RWPE1 (cell line): ENCODE measurements around the gene NET1.

Experiments
- CTCF ChIA-PET: fragments of 350-600 bp; sonication (Branson Sonifier 250); formaldehyde crosslinking; extraction: SDS; loops from one replicate; lab custom pipeline; 2021; lab: Yijun Ruan, JAX
- POLR2A ChIA-PET: fragments of 400-600 bp; formaldehyde crosslinking; extraction: SDS; loops from one replicate; lab custom pipeline; 2020; ENCODE audit warnings: antibody characterized with exemption; ENCODE audit not compliant: low non-redundant PET; lab: Yijun Ruan, JAX
- DNase-seq: peaks from one replicate; pipeline ENCODE4 v3.0.0; 2012; ENCODE audit warnings: low spot score
- H3K27ac ChIP-seq: fragments of 450-650 bp; 2 replicates; pipeline ENCODE4 v1.5.1; 2017
- CTCF ChIP-seq: fragments of 450-650 bp; conservative IDR thresholded peaks from 2 replicates; pipeline ENCODE4 v1.5.1; 2017; ENCODE audit warnings: low read depth, mild to moderate bottlenecking

Gene NET1

GRCh38 chr10:5424751-5425150, 12.4 kb downstream of the NET1 start:
- CTCF ChIA-PET = interaction anchor here (0.7 to 1.7 kb wide), 6 partner anchors 9 to 698 kb away, joined by 3 to 6 read pairs (median 4); no protein-coding TSS in a partner anchor
- POLR2A ChIA-PET = no interaction called here
- TF ChIP-seq CTCF = no peak
- DNase-seq = no peak
- H3K27ac ChIP-seq = no peak overlapping the region

GRCh38 chr10:5428133-5428532, 15.8 kb downstream of the NET1 start:
- no peak overlapping the region for H3K27ac ChIP-seq
- ChIA-PET CTCF (interaction anchor here (0.7 kb wide), 1 partner anchor 590 kb away, joined by 3 read pairs; no protein-coding TSS in a partner anchor), POLR2A (interaction anchor here (0.7 kb wide), 1 partner anchor 18 kb away, joined by 4 read pairs; no protein-coding TSS in a partner anchor)
- TF ChIP-seq CTCF = no peak
- DNase-seq = no peak

GRCh38 chr10:5433182-5433581, 20.8 kb downstream of the NET1 start:
- no peak overlapping the region for H3K27ac ChIP-seq
- CTCF ChIA-PET = interaction anchor here (2.7 kb wide), 1 partner anchor 584 kb away, joined by 15 read pairs; no protein-coding TSS in a partner anchor

GRCh38 chr10:5434017-5434753, 21.8 kb downstream of the NET1 start:
- TF ChIP-seq CTCF = peak; percentile 71
- no peak overlapping the region for H3K27ac ChIP-seq
- CTCF ChIA-PET = interaction anchor here (0.6 to 2.7 kb wide), 5 partner anchors 201 to 620 kb away, joined by 3 to 19 read pairs (median 7); no protein-coding TSS in a partner anchor
- no peak for DNase-seq
- POLR2A ChIA-PET = no interaction called here

More at GRCh38 chr10:5433182-5433581, 20.8 kb downstream of the NET1 start:
- DNase-seq = no peak
- no peak for TF ChIP-seq CTCF
- POLR2A ChIA-PET = interaction anchor here (0.6 kb wide), 1 partner anchor 171 kb away, joined by 3 read pairs; no protein-coding TSS in a partner anchor

GRCh38 chr10:5435328-5435727, 23.0 kb downstream of the NET1 start:
- POLR2A ChIA-PET = no interaction called here
- CTCF ChIA-PET = interaction anchor here (0.6 to 2.7 kb wide), 5 partner anchors 172 to 621 kb away, joined by 3 to 19 read pairs (median 4); partner anchors contain the start of gene AKR1C3
- DNase-seq = no peak
- no peak for TF ChIP-seq CTCF
- no peak overlapping the region for H3K27ac ChIP-seq

- ChIA-PET POLR2A (no interaction called here), CTCF (no interaction called here)
- DNase-seq = no peak
- TF ChIP-seq CTCF = no peak
- no peak overlapping the region for H3K27ac ChIP-seq
Observed at GRCh38 chr10:5440206-5440605, 27.8 kb downstream of the NET1 start.
